HG03439 (cell line): ENCODE measurements around the gene PLA2G7.
"Not testable (repeated sequence)": the region's sequence is repeated elsewhere in the genome, so short reads cannot be mapped to it uniquely, and the experiment has no call there.

Source experiments
- ATAC-seq: cut with Tn5 transposase; IDR thresholded peaks from one replicate; pipeline ENCODE4 v1.9.1; 2021; ENCODE audit warnings: mild to moderate bottlenecking, moderate library complexity; ENCODE audit not compliant: unreplicated experiment

PLA2G7 gene

GRCh38 chr6:46749731-46750130, 14.6 kb upstream of the PLA2G7 start:
- ATAC-seq, result no peak

GRCh38 chr6:46748940-46749503, 13.8 kb upstream of the PLA2G7 start:
- ATAC-seq, result no peak

GRCh38 chr6:46746696-46747095, 11.5 kb upstream of the PLA2G7 start, which contains the start of gene ANKRD66:
TSS of gene ANKRD66 (plus strand) at chr6:46746933. CDS start at chr6:46751949, 5,016 bp downstream.
- ATAC-seq, result no peak

GRCh38 chr6:46745973-46746372, 10.8 kb upstream of the PLA2G7 start:
- no peak for ATAC-seq

GRCh38 chr6:46744159-46744725, 9.1 kb upstream of the PLA2G7 start:
- not testable (repeated sequence) for ATAC-seq

- ATAC-seq, result no peak
Observed at GRCh38 chr6:46743425-46744158, 8.4 kb upstream of the PLA2G7 start.

GRCh38 chr6:46741910-46742309, 6.7 kb upstream of the PLA2G7 start:
- no peak for ATAC-seq

GRCh38 chr6:46741482-46741881, 6.3 kb upstream of the PLA2G7 start:
- ATAC-seq, result no peak

GRCh38 chr6:46736906-46737305, 1.7 kb upstream of the PLA2G7 start:
- ATAC-seq, result no peak

GRCh38 chr6:46735720-46736031, 501 bp upstream of the PLA2G7 start:
- ATAC-seq, result no peak

- no peak for ATAC-seq
Observed at GRCh38 chr6:46733341-46733801, 1.8 kb downstream of the PLA2G7 start.

- no peak for ATAC-seq
Observed at GRCh38 chr6:46730921-46731461, 4.2 kb downstream of the PLA2G7 start.

- no peak for ATAC-seq
Observed at GRCh38 chr6:46729787-46730326, 5.3 kb downstream of the PLA2G7 start.

GRCh38 chr6:46720401-46720800, 14.8 kb downstream of the PLA2G7 start:
- ATAC-seq, result no peak

GRCh38 chr6:46719099-46719498, 16.1 kb downstream of the PLA2G7 start:
- ATAC-seq, result no peak

GRCh38 chr6:46715141-46715540, 20.0 kb downstream of the PLA2G7 start:
- ATAC-seq, result no peak

- ATAC-seq, result no peak
Observed at GRCh38 chr6:46711491-46711890, 23.7 kb downstream of the PLA2G7 start.

GRCh38 chr6:46706464-46706863, 28.7 kb downstream of the PLA2G7 start:
- no peak for ATAC-seq

- no peak for ATAC-seq
Observed at GRCh38 chr6:46704562-46704961, 30.6 kb downstream of the PLA2G7 start.

GRCh38 chr6:46699970-46700369, 35.2 kb downstream of the PLA2G7 start:
- no peak for ATAC-seq

GRCh38 chr6:46690911-46691451, 44.2 kb downstream of the PLA2G7 start:
- no peak for ATAC-seq
